ENCODE results near the gene CHD6. TPM values are rescaled to one million over a fixed set of nuclear protein-coding genes. Genes with fewer than 3 reads are reported as not detected.

Gene CHD6
- total RNA-seq, 1 experiment from 2014 or later = 26.6 TPM

GRCh38 chr20:41627611-41628244, 9.6 kb upstream of the CHD6 start:
- BruUV-seq (replicated peaks) = no TSS peak
- Histone ChIP-seq H3K9ac (ENCODE audit: low read length) (no peak overlapping the region), H4K20me1 (ENCODE audit: insufficient read depth) (no peaks in the 10 kb centered on the region), H3K9me3 (ENCODE audit: control insufficient read depth in 1 of 2, insufficient read depth in 1 of 2, low read depth in 1 of 2, low read length in 2 of 2) (no peaks in the 10 kb centered on the region), H3K36me3 (ENCODE audit: control insufficient read depth in 1 of 2, insufficient read depth in 2 of 2, low read length in 2 of 2) (no peaks in the 10 kb centered on the region; a peak in 1 of 4 replicates), H3K4me2 (ENCODE audit: low read length) (no peak overlapping the region), H3K27me3 (ENCODE audit: insufficient read depth, low read length) (no peaks in the 10 kb centered on the region), H3K79me2 (ENCODE audit: insufficient read depth, low read length) (no peaks in the 10 kb centered on the region), H2AFZ (ENCODE audit: low read depth, low read length, poor library complexity, severe bottlenecking) (no peak overlapping the region), H3K27ac (ENCODE audit: low read depth, low read length) (no peak overlapping the region), H3K4me3 (replicated peaks in 1 of 2; ENCODE audit: low read depth in 1 of 2, low read length in 2 of 2) (no peak overlapping the region), H3K4me1 (ENCODE audit: control insufficient read depth in 1 of 2, insufficient read depth in 2 of 2, low read length in 2 of 2) (no peaks in the 10 kb centered on the region), H3K9me2 (ENCODE audit: insufficient read depth) (no peaks in the 10 kb centered on the region)
- POLR2A ChIA-PET = no interaction called here
- no peak for ATAC-seq
- RAD21 ChIA-PET (ENCODE audit: low non-redundant PET in 1 of 2, low total read pairs in 2 of 2, uncharacterized antibody in 2 of 2, unreplicated experiment in 2 of 2) = no interaction called here
- no peak for DNase-seq (ENCODE audit: low read depth, low spot score)
- intact Hi-C loops (cut with micrococcal nuclease) = no loop called here
- CTCF ChIA-PET = no interaction called here
- TF ChIP-seq ATF3 (IDR thresholded peaks at IDR 0.05) (no peak), EZH2 (IDR thresholded peaks at IDR 0.05) (no peak), POLR2A (IDR thresholded peaks at IDR 0.05; ENCODE audit: borderline replicate concordance, extremely low read depth, insufficient read depth, insufficient read length) (no peak), TCF7L2 (IDR thresholded peaks at IDR 0.05; ENCODE audit: borderline replicate concordance, extremely low read depth, insufficient read depth, insufficient read length) (no peak), CEBPB (IDR thresholded peaks at IDR 0.05; ENCODE audit: low read depth) (no peak), SIN3A (IDR thresholded peaks at IDR 0.05; ENCODE audit: low read depth) (no peak), JUND (IDR thresholded peaks at IDR 0.05) (no peak), SRF (IDR thresholded peaks at IDR 0.05; ENCODE audit: low read depth) (no peak), ZNF274 (IDR thresholded peaks at IDR 0.05; ENCODE audit: low read depth, low read length) (no peak), YY1 (IDR thresholded peaks at IDR 0.05; ENCODE audit: extremely low read depth, insufficient replicate concordance, low read depth, low read length) (no peak), FOSL1 (IDR thresholded peaks at IDR 0.05; ENCODE audit: low read depth) (no peak), REST (IDR thresholded peaks at IDR 0.05; ENCODE audit: low read depth) (no peak)

Measured in HCT116 (cell line).